OCI-LY7 (cell line): ENCODE measurements around the gene GREM2. TPM values are rescaled to one million over a fixed set of nuclear protein-coding genes. Genes with fewer than 3 reads are reported as not detected.

ENCODE experiments used
- BruUV-seq: library from RNA; stranded (reverse); fragments of 400-500 nt; replicated peaks from 2 replicates; lab custom pipeline; 2021; lab: Mats Ljungman, UMichigan
- CTCF ChIA-PET: fragments of 300-600 bp; sonication (Branson Sonifier 250); formaldehyde crosslinking; loops from one replicate; lab custom pipeline; 2022; ENCODE audit warnings: antibody characterized with exemption; ENCODE audit not compliant: unreplicated experiment; lab: Charles Lee
- POLR2A ChIA-PET: fragments of 300-600 bp; sonication (Branson Sonifier 250); formaldehyde crosslinking; loops from one replicate; lab custom pipeline; 2022; ENCODE audit warnings: antibody characterized with exemption; lab: Charles Lee
- DNase-seq: peaks from one replicate; pipeline ENCODE4 v3.0.0-alpha.2; 2015; ENCODE audit warnings: low spot score
- H2AFZ ChIP-seq: fragments of 200-600 bp; sonication (generic), shearing (Covaris generic); 2 replicates; pipeline ENCODE4 v1.6.1; 2014; ENCODE audit warnings: mild to moderate bottlenecking, antibody characterized with exemption, low read length, moderate library complexity
- H3K27ac ChIP-seq: fragments of 200-600 bp; sonication (generic); 2 replicates; pipeline ENCODE4 v1.5.1; 2014; ENCODE audit warnings: mixed run types, low read depth, mild to moderate bottlenecking, moderate library complexity, low read length, inconsistent platforms; ENCODE audit not compliant: poor library complexity, severe bottlenecking
- H3K36me3 ChIP-seq: fragments of 200-600 bp; sonication (generic); 2 replicates; pipeline ENCODE4 v1.6.1; 2014; ENCODE audit warnings: mild to moderate bottlenecking, antibody characterized with exemption, low read length, moderate library complexity, mixed read lengths; ENCODE audit not compliant: insufficient read depth
- H3K4me1 ChIP-seq: fragments of 200-600 bp; sonication (generic); 2 replicates; pipeline ENCODE4 v1.5.1; 2014; ENCODE audit warnings: mild to moderate bottlenecking, low read length; ENCODE audit not compliant: insufficient read depth, poor library complexity, severe bottlenecking
- H3K4me2 ChIP-seq: fragments of 200-600 bp; sonication (generic); 2 replicates; pipeline ENCODE4 v1.6.1; 2014; ENCODE audit warnings: mild to moderate bottlenecking, low read length
- H3K4me3 ChIP-seq: fragments of 200-600 bp; sonication (generic); 2 replicates; pipeline ENCODE4 v1.5.1; 2014; ENCODE audit warnings: mild to moderate bottlenecking, low read depth, low read length; ENCODE audit not compliant: poor library complexity, severe bottlenecking
- H3K79me2 ChIP-seq: fragments of 200-600 bp; sonication (generic); 2 replicates; pipeline ENCODE4 v1.6.1; 2016; ENCODE audit warnings: low read depth, mild to moderate bottlenecking, low read length, moderate library complexity, mixed read lengths; ENCODE audit not compliant: insufficient read depth
- H3K9me2 ChIP-seq: fragments of 200-600 bp; sonication (generic); 2 replicates; pipeline ENCODE4 v1.6.1; 2016; ENCODE audit warnings: mild to moderate bottlenecking, low read length, mixed read lengths; ENCODE audit not compliant: insufficient read depth
- H3K9me3 ChIP-seq: fragments of 200-600 bp; sonication (generic); 2 replicates; pipeline ENCODE4 v1.6.1; 2014; ENCODE audit warnings: mild to moderate bottlenecking, mixed run types, low read length, mixed read lengths
- H4K20me1 ChIP-seq: fragments of 200-600 bp; sonication (generic); 2 replicates; pipeline ENCODE4 v1.6.1; 2014; ENCODE audit warnings: mild to moderate bottlenecking, antibody characterized with exemption, low read length, moderate library complexity, mixed read lengths; ENCODE audit not compliant: insufficient read depth
- EZH2phosphoT487 ChIP-seq: fragments of 200-600 bp; sonication (generic); IDR thresholded peaks from 2 replicates; pipeline ENCODE4 v1.6.1; 2018; ENCODE audit warnings: low read depth, borderline replicate concordance, mild to moderate bottlenecking, mixed run types, antibody characterized with exemption, low read length, moderate library complexity, mixed read lengths
- intact Hi-C: fragments of 100-400 bp; cut with micrococcal nuclease; formaldehyde crosslinking; loops from one replicate; pipeline ENCODE4 v1.10.0; 2022; ENCODE audit not compliant: unreplicated experiment
- total RNA-seq, 2 experiments: library from RNA; depleted of rRNA in 1 of 2; stranded (reverse); fragments of >200 nt in 1 of 2; shearing (Covaris generic) in 1 of 2; gene quantifications; 2 replicates each; pipeline ENCODE4 v1.2.3, GENCODE V29; 2014 to 2022
- TF ChIP-seq, protein P1 (sequence below): fragments of 200-600 bp; sonication (generic); conservative IDR thresholded peaks from 2 replicates; pipeline ENCODE4 v1.5.1; 2014; ENCODE audit warnings: mild to moderate bottlenecking, antibody characterized with exemption, low read length, moderate library complexity, mixed read lengths

The GREM2 gene
- total RNA-seq, 2 experiments from 2014 or later, result not detected

- ChIA-PET POLR2A (interaction anchor here (0.7 kb wide), 1 partner anchor 21 kb away, joined by 9 read pairs; no protein-coding TSS in a partner anchor), CTCF (interaction anchor here (0.5 kb wide), 1 partner anchor 820 kb away, joined by 3 read pairs; no protein-coding TSS in a partner anchor)
These were observed 103.8 kb downstream of the GREM2 start for GRCh38 chr1:240508201-240508600.

DNA sequence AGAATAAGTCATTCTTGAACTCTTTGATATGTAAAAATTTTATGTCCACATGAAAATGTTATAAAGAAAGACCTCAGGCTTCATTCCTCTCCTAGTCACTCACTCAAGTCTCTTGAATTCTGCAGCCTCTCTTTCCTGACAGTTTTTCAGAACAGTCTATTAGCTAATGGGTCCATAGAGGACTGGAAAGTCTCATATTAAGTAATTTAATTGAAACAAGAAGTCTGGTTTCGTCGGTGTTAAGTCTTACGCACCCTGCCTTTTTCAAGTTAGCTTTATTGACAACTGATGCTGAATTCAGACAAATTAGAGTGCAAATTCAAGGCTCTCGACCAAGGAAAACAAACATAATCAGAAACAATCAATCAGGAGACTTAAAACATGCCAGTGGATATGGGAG, 105.8 kb downstream of the GREM2 start:
- DNase-seq, result no peak
- Histone ChIP-seq H3K4me2 (no peak overlapping the region), H3K79me2 (no peaks in the 10 kb centered on the region), H3K9me3 (no peaks in the 10 kb centered on the region), H3K9me2 (no peaks in the 10 kb centered on the region), H4K20me1 (no peaks in the 10 kb centered on the region), H3K4me3 (no peak overlapping the region), H2AFZ (no peak overlapping the region), H3K4me1 (no peaks in the 10 kb centered on the region), H3K36me3 (no peaks in the 10 kb centered on the region), H3K27ac (no peak overlapping the region)
- TF ChIP-seq EZH2phosphoT487, result no peak
- TF ChIP-seq, protein P1, sequence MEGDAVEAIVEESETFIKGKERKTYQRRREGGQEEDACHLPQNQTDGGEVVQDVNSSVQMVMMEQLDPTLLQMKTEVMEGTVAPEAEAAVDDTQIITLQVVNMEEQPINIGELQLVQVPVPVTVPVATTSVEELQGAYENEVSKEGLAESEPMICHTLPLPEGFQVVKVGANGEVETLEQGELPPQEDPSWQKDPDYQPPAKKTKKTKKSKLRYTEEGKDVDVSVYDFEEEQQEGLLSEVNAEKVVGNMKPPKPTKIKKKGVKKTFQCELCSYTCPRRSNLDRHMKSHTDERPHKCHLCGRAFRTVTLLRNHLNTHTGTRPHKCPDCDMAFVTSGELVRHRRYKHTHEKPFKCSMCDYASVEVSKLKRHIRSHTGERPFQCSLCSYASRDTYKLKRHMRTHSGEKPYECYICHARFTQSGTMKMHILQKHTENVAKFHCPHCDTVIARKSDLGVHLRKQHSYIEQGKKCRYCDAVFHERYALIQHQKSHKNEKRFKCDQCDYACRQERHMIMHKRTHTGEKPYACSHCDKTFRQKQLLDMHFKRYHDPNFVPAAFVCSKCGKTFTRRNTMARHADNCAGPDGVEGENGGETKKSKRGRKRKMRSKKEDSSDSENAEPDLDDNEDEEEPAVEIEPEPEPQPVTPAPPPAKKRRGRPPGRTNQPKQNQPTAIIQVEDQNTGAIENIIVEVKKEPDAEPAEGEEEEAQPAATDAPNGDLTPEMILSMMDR, result no peak
- intact Hi-C loops, result no loop called here
- POLR2A ChIA-PET, result no interaction called here
- no TSS peak for BruUV-seq
- CTCF ChIA-PET, result no interaction called here

More at GRCh38 chr1:240508201-240508600, 103.8 kb downstream of the GREM2 start:
- no peak overlapping the region for H3K27ac ChIP-seq
- H3K79me2 ChIP-seq, result no peaks in the 10 kb centered on the region
- no peaks in the 10 kb centered on the region for H3K9me2 ChIP-seq
- no peaks in the 10 kb centered on the region for H3K9me3 ChIP-seq
- intact Hi-C loops, result no loop called here
- no peaks in the 10 kb centered on the region for H3K4me1 ChIP-seq
- H3K4me2 ChIP-seq, result no peak overlapping the region
- H4K20me1 ChIP-seq, result no peaks in the 10 kb centered on the region
- no peak for DNase-seq
- H3K4me3 ChIP-seq, result no peak overlapping the region
- no peak overlapping the region for H2AFZ ChIP-seq
- no peaks in the 10 kb centered on the region for H3K36me3 ChIP-seq
- no TSS peak for BruUV-seq
- no peak for TF ChIP-seq EZH2phosphoT487
- TF ChIP-seq, protein P1, result no peak

DNA sequence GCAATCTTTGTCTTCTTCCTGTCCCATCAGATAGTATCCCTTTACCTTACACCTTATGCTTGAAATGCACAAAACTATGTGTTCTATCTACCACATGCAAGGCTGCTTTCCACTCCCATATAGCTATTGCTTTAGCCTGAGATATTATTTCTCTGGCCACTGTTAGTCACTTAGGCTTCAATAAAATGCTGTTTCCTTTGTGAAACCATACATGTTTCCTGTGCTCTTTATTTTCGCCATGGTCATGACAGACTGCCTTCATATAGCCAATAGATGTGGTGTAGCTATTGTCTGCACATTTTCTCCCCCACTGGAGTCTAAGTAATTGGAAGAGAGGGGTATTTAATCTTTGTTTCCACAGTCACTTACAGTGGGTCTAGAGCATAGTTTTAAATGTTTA, 108.4 kb downstream of the GREM2 start:
- Histone ChIP-seq H3K36me3 (no peaks in the 10 kb centered on the region), H3K4me2 (no peak overlapping the region), H3K9me3 (no peaks in the 10 kb centered on the region), H3K79me2 (no peaks in the 10 kb centered on the region), H3K4me1 (no peaks in the 10 kb centered on the region), H3K9me2 (no peaks in the 10 kb centered on the region), H2AFZ (no peak overlapping the region), H3K27ac (no peak overlapping the region), H3K4me3 (no peak overlapping the region), H4K20me1 (no peaks in the 10 kb centered on the region)
- CTCF ChIA-PET, result no interaction called here
- POLR2A ChIA-PET, result interaction anchor here (0.6 kb wide), 1 partner anchor 45 kb away, joined by 3 read pairs; no protein-coding TSS in a partner anchor
- intact Hi-C loops, result no loop called here
- BruUV-seq, result no TSS peak
- TF ChIP-seq EZH2phosphoT487, result no peak
- TF ChIP-seq, protein P1, result no peak
- DNase-seq, result no peak
